Fibroblast of lung (primary cell): ENCODE results near the gene PARP8. TPM values are rescaled to one million over a fixed set of nuclear protein-coding genes. Genes with fewer than 3 reads are reported as not detected.

Experiments
- DNase-seq, 2 donors: peaks; one replicate each; pipeline versions ENCODE4 v3.0.0 to v3.0.0-alpha.2; 2010; ENCODE audit warnings: low read depth in 2 of 2
- H2AFZ ChIP-seq: 2 replicates; pipeline ENCODE4 v1.5.1; 2012; ENCODE audit warnings: low read length, control low read depth, inconsistent platforms
- H3K27ac ChIP-seq: 2 replicates; pipeline ENCODE4 v1.5.1; 2011; ENCODE audit warnings: low read length, control low read depth; ENCODE audit not compliant: insufficient read depth
- H3K27me3 ChIP-seq: 2 replicates; pipeline ENCODE4 v1.5.1; 2011; ENCODE audit warnings: mild to moderate bottlenecking, low read length; ENCODE audit not compliant: control insufficient read depth, insufficient read depth
- H3K36me3 ChIP-seq: 2 replicates; pipeline ENCODE4 v1.5.1; 2011; ENCODE audit warnings: low read length; ENCODE audit not compliant: control insufficient read depth, insufficient read depth
- H3K4me1 ChIP-seq: 2 replicates; pipeline ENCODE4 v1.5.1; 2011; ENCODE audit warnings: low read length; ENCODE audit not compliant: control insufficient read depth, insufficient read depth; ENCODE audit errors: extremely low read depth
- H3K4me2 ChIP-seq: 2 replicates; pipeline ENCODE4 v1.5.1; 2011; ENCODE audit warnings: low read length, control low read depth; ENCODE audit not compliant: insufficient read depth; ENCODE audit errors: extremely low read depth
- H3K4me3 ChIP-seq, 4 experiments: fragments of 200-600 bp in 1 of 4; sonication (generic) in 1 of 4; replicated peaks in 1 of 4; 2 replicates each; pipeline ENCODE4 v1.5.1; 2011 to 2016; ENCODE audit warnings: low read length in 4 of 4, low read depth in 3 of 4, mild to moderate bottlenecking in 3 of 4, control low read depth in 2 of 4, inconsistent platforms in 1 of 4, mixed read lengths in 1 of 4; ENCODE audit not compliant: insufficient read depth in 1 of 4; ENCODE audit errors: control extremely low read depth in 1 of 4
- H3K79me2 ChIP-seq: 2 replicates; pipeline ENCODE4 v1.5.1; 2012; ENCODE audit warnings: mild to moderate bottlenecking, low read length, inconsistent platforms; ENCODE audit not compliant: control insufficient read depth, insufficient read depth
- H3K9ac ChIP-seq: 2 replicates; pipeline ENCODE4 v1.5.1; 2011; ENCODE audit warnings: mild to moderate bottlenecking, low read length, control low read depth; ENCODE audit not compliant: insufficient read depth
- H3K9me3 ChIP-seq: 2 replicates; pipeline ENCODE4 v1.5.1; 2012; ENCODE audit warnings: low read depth, low read length; ENCODE audit not compliant: control insufficient read depth, insufficient read depth
- H4K20me1 ChIP-seq: 2 replicates; pipeline ENCODE4 v1.5.1; 2011; ENCODE audit warnings: low read length; ENCODE audit not compliant: control insufficient read depth, insufficient read depth; ENCODE audit errors: extremely low read depth
- CTCF ChIP-seq, 2 donors: IDR thresholded peaks in 1 of 2; conservative IDR thresholded peaks in 1 of 2; 1 replicate in 1 of 2; 2 replicates in 1 of 2; pipeline ENCODE4 v1.5.1; 2011 to 2012; ENCODE audit warnings: low read length in 2 of 2, control low read depth in 1 of 2, inconsistent platforms in 1 of 2, low read depth in 1 of 2, mild to moderate bottlenecking in 1 of 2
- EZH2 ChIP-seq: IDR thresholded peaks from 2 replicates; pipeline ENCODE4 v1.5.1; 2012; ENCODE audit warnings: low read length, control low read depth, mild to moderate bottlenecking; ENCODE audit errors: missing control alignments
- polyA plus RNA-seq, 2 donors: library from polyadenylated mRNA; depleted of rRNA in 1 of 2; stranded (reverse) in 1 of 2; unstranded in 1 of 2; fragments of >200 nt; gene quantifications; 2 replicates each; pipeline ENCODE4 v1.2.1, GENCODE V29; 2011 to 2012; ENCODE audit warnings: missing spikeins in 1 of 2
- total RNA-seq: library from RNA; depleted of rRNA; stranded (reverse); fragments of >200 nt; gene quantifications from 2 replicates; pipeline ENCODE4 v1.2.1, GENCODE V29; 2014

The PARP8 gene
- total and polyA plus RNA-seq, 2 donors (not counting 1 experiment from before 2014, with no cell fraction given) = 13.8 to 24.6 TPM

- no peaks in the 10 kb centered on the region for H3K4me1 ChIP-seq
- no peaks in the 10 kb centered on the region for H3K79me2 ChIP-seq
- H4K20me1 ChIP-seq = no peaks in the 10 kb centered on the region
- H3K4me2 ChIP-seq = no peak overlapping the region
- H3K27me3 ChIP-seq = no peaks in the 10 kb centered on the region
- H3K27ac ChIP-seq = no peak overlapping the region
- no peak overlapping the region for H2AFZ ChIP-seq
- H3K9me3 ChIP-seq = no peaks in the 10 kb centered on the region
- no peaks in the 10 kb centered on the region for H3K36me3 ChIP-seq
- H3K4me3 ChIP-seq = no peak overlapping the region
- TF ChIP-seq CTCF (conservative IDR thresholded peaks at IDR 0.05 in 1 of 2, IDR thresholded peaks at IDR 0.05 in 1 of 2; ENCODE audit: low read depth in 1 of 2, low read length in 2 of 2) = no peak
- no peak for TF ChIP-seq EZH2
- no peak for DNase-seq
- no peak overlapping the region for H3K9ac ChIP-seq
Measured at GRCh38 chr5:50822761-50823160, 156.3 kb downstream of the PARP8 start.

DNA sequence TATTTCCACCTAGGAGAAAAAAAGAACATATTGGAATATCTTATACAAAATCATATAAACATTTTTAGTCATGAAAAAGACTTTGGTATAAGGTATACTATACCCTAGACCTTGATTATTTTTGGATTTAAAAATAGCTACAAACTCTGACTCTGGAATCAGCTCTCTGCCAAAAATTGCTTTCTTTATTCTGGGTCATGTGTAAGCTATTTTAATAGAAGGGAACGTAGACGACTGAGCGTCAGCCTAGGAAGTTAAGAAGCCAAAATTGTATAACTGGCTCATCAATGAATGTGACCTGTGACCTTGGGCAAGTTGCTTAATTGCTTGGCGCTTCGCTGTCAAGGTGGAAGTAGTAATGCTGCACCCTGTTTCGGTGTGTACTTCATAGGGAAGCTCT, 157.1 kb downstream of the PARP8 start:
- Histone ChIP-seq H3K27ac (no peak overlapping the region), H3K4me2 (no peak overlapping the region), H4K20me1 (no peaks in the 10 kb centered on the region), H3K79me2 (no peaks in the 10 kb centered on the region), H3K4me3 (no peak overlapping the region), H3K36me3 (no peaks in the 10 kb centered on the region), H3K27me3 (no peaks in the 10 kb centered on the region), H3K9me3 (no peaks in the 10 kb centered on the region), H2AFZ (no peak overlapping the region), H3K9ac (no peak overlapping the region), H3K4me1 (no peaks in the 10 kb centered on the region)
- no peak for TF ChIP-seq EZH2
- TF ChIP-seq CTCF (conservative IDR thresholded peaks at IDR 0.05 in 1 of 2, IDR thresholded peaks at IDR 0.05 in 1 of 2; ENCODE audit: low read depth in 1 of 2, low read length in 2 of 2) = no peak
- no peak for DNase-seq

- H3K27ac ChIP-seq = no peak overlapping the region
- no peaks in the 10 kb centered on the region for H4K20me1 ChIP-seq
- H3K79me2 ChIP-seq = no peaks in the 10 kb centered on the region
- H3K4me3 ChIP-seq = no peak overlapping the region
- no peak overlapping the region for H2AFZ ChIP-seq
- no peaks in the 10 kb centered on the region for H3K27me3 ChIP-seq
- no peaks in the 10 kb centered on the region for H3K9me3 ChIP-seq
- no peak overlapping the region for H3K9ac ChIP-seq
- DNase-seq = no peak
- no peak for TF ChIP-seq CTCF (conservative IDR thresholded peaks at IDR 0.05 in 1 of 2, IDR thresholded peaks at IDR 0.05 in 1 of 2; ENCODE audit: low read depth in 1 of 2, low read length in 2 of 2)
- TF ChIP-seq EZH2 = no peak
- no peaks in the 10 kb centered on the region for H3K4me1 ChIP-seq
- no peaks in the 10 kb centered on the region for H3K36me3 ChIP-seq
- H3K4me2 ChIP-seq = no peak overlapping the region
Measured at GRCh38 chr5:50824109-50824508, 157.7 kb downstream of the PARP8 start.
